Measurements from ENCODE around the gene KDM4C. TPM values are rescaled to one million over a fixed set of nuclear protein-coding genes. Genes with fewer than 3 reads are reported as not detected.
A peak's percentile ranks its signal among the peaks of the same experiment; 100 is the strongest.
"Not testable (repeated sequence)": the region's sequence is repeated elsewhere in the genome, so short reads cannot be mapped to it uniquely, and the experiment has no call there.

KDM4C gene
- total RNA-seq, 1 donor from 2014 or later = 43.2 TPM

DNA sequence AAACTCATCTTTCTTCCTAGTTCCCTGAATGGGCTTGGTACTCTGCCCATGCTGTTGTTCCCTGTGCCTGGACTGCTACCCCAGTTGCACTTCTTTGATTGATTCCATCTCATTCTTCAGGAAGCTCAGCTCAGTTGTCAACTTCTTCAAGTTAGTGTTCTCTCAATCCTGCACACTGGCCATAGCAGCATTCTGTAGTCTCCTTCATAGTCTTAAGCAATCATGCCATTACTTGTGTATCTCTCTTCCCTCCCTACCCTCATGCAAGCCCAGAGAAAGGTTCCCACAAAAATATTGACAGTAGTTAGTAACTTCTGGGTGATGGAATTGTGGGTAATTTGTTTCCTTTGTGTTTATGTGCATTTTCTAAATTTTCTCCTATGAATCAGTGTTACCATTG is 5.5 kb downstream of the KDM4C start:
- FAIRE-seq = no peak
- DNase-seq (ENCODE audit: low spot score in 2 of 2) = no peak

- FAIRE-seq = no peak
Observed at GRCh38 chr9:6764011-6764410, 6.2 kb downstream of the KDM4C start.

DNA sequence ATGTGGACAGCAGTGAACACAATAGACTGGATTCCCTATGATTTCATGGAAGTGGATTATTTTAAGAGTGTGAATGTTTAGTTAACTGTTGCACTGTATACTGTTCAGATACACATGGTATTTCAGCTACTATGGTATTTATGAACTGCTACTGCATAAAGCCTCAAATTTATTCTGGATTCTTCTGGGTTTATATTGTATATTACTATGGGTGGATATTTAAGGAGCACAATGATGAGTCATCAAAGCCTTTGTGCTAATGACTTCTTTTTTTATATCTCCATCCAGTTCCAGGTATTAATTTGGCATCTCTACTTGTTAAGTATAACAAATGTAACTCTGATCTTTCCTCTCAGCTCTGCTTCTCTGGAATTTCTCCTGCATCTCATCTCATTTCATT is 6.8 kb downstream of the KDM4C start:
- FAIRE-seq = no peak
- DNase-seq (ENCODE audit: low spot score in 2 of 2) = no peak

More at GRCh38 chr9:6764011-6764410, 6.2 kb downstream of the KDM4C start:
- no peak for DNase-seq (ENCODE audit: low spot score in 2 of 2)

GRCh38 chr9:6764950-6765349 is 7.2 kb downstream of the KDM4C start:
- no peak for FAIRE-seq
- no peak for DNase-seq (ENCODE audit: low spot score in 2 of 2)

DNA sequence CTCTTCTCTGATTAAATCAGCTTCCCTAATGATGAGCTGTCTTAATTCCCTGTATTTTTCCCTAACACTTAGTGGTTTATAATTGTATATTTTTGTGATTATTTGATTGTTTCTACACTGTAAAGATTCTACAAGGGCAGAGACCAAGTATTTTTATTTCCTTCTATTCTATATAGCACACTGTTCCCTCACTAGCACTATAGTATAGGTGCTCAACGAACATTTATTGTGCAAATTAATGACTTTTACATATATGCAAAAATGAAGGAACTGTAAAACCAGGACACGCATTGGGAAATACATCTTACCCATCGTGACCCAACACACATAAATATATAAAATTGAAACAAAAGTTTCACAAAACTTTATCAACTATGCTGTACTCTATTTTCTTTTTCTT is 7.6 kb downstream of the KDM4C start:
- FAIRE-seq (no peak), DNase-seq (ENCODE audit: low spot score in 2 of 2) (no peak)

- no peak for FAIRE-seq
- no peak for DNase-seq (ENCODE audit: low spot score in 2 of 2)
Observed at GRCh38 chr9:6766606-6767005, 8.8 kb downstream of the KDM4C start.

- FAIRE-seq; DNase-seq (ENCODE audit: low spot score in 2 of 2): not testable (repeated sequence)
Observed at GRCh38 chr9:6768587-6768986, 10.8 kb downstream of the KDM4C start.

DNA sequence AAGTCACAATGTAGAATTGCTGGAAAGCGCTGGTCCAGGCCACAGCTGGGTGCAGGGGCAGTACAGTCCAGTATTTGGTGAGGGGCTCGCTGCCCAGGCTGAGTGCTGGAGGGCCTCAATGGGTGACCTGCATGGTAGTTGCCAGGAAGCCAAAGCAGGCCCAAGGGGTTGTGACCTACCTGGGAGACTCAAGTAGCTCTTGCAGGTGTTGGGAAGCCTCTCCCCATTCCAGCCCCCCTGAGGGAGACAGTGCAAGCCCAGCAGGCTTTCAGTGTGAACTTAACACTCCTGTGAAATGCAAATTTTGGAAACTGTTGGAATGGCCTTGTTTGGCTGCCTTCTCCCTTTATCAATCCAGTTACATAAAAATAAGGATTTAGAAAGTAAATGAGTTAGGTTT is 13.9 kb downstream of the KDM4C start:
- DNase-seq (ENCODE audit: low spot score in 2 of 2) (no peak), FAIRE-seq (no peak)

- DNase-seq (ENCODE audit: low spot score in 2 of 2) = no peak
- FAIRE-seq = no peak
Observed at GRCh38 chr9:6777213-6777902, 19.6 kb downstream of the KDM4C start.

DNA sequence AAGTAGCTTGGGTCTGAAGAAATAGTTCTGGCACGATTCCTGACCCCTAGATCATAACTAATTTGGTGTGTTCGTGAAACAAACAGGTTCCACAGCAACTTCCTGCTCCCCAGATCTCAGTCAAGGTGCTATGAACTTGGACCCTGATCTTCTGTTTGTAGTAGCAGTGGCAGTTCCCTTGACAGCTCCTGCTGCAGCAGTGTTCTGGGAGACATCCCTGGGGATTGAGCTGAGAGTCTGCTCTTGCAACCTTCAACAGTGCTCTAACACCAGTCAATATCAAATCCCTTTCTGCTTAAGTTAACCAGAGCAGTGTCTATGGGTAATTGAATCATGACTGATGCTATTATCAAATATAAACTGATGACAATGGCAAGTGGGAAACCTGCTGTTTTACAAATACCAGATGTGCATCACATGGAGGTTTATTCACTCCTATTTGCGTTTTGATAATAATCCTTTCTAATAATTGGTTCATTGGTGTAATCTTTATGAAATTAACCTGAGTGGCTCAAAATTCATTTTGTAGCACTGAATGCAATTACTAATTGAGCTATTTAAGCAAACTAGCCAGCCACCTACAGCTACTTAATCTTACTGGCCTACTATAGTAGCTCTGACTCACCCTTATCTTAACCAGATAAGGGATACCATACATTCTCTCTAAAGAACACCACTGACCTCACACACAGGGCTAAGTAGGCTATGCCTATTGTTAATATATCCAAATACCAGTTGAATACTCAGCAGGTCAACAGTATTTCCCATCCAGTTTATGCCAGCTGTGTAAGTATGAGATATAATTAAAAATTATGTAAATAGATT is 21.9 kb downstream of the KDM4C start:
- FAIRE-seq (no peak), DNase-seq (ENCODE audit: low spot score in 2 of 2) (no peak)

DNA sequence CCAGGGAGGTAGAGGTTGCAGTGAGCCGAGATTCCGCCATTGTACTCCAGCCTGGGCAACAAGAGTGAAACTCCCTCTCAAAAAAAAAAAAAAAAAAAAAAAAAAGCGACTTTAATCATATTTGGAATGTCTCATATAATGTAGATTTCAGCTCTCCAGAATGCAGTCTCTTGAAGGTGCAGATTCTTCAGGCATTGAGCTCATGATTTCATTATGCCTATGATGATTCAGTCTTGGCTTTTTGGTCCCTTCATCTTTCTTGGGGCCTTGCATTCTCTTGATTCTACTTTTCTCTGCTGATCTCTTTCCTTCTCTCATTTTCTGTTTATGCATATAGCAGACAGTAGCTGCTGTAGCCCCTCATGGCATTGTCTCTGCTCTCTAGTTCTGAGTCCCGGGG is 22.9 kb downstream of the KDM4C start:
- FAIRE-seq = no peak
- no peak for DNase-seq (ENCODE audit: low spot score in 2 of 2)

- DNase-seq (ENCODE audit: low spot score in 2 of 2) (no peak), FAIRE-seq (peak; percentile 82)
Observed at GRCh38 chr9:6781476-6781875, 23.7 kb downstream of the KDM4C start.

GRCh38 chr9:6782345-6782744 is 24.6 kb downstream of the KDM4C start:
- FAIRE-seq = no peak
- no peak for DNase-seq (ENCODE audit: low spot score in 2 of 2)

GRCh38 chr9:6782981-6783380 is 25.2 kb downstream of the KDM4C start:
- FAIRE-seq = no peak
- DNase-seq (ENCODE audit: low spot score in 2 of 2) = no peak

DNA sequence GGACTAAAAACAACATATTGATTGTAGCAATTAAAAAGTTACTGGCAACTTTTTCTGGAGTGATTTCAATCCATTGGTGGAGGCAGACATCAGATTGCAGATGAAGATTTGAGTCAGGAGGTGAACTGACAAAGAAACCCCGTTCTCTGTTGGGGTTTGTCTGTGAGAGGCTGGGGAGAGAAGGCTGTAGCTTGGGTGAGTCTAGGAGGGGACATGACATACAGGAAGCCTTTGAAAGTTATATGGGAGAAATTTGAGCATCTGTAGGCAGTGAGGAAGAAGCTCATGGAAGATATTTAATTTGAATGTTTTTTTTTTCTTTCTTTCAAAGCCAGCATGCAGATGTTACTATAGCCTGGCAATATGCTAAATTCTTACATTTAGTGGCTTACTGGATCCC is 26.0 kb downstream of the KDM4C start:
- FAIRE-seq = no peak
- DNase-seq (ENCODE audit: low spot score in 2 of 2) = no peak

DNA sequence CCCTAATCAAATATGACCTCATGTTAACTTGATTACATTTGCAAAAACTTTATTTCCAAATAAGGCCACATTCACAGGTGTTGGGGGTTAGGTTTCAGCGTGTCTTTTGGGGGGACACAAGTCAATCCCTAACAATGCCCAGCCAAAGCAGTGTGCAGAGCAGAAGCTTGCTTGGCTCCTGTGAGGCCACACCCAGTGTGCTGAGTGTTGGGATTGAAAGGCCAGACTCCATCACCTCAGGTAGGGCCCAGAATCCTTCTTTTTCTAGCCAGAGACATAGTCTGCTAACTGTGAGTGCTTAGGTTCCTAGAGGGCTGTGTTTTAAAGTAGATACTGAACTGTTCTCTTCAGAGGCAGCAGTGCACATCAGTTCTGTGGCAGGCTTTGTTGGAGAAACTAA is 27.9 kb downstream of the KDM4C start:
- no peak for FAIRE-seq
- DNase-seq (ENCODE audit: low spot score in 2 of 2) = no peak

- no peak for DNase-seq (ENCODE audit: low spot score in 2 of 2)
- no peak for FAIRE-seq
Observed at GRCh38 chr9:6787793-6788161, 30.0 kb downstream of the KDM4C start.

DNA sequence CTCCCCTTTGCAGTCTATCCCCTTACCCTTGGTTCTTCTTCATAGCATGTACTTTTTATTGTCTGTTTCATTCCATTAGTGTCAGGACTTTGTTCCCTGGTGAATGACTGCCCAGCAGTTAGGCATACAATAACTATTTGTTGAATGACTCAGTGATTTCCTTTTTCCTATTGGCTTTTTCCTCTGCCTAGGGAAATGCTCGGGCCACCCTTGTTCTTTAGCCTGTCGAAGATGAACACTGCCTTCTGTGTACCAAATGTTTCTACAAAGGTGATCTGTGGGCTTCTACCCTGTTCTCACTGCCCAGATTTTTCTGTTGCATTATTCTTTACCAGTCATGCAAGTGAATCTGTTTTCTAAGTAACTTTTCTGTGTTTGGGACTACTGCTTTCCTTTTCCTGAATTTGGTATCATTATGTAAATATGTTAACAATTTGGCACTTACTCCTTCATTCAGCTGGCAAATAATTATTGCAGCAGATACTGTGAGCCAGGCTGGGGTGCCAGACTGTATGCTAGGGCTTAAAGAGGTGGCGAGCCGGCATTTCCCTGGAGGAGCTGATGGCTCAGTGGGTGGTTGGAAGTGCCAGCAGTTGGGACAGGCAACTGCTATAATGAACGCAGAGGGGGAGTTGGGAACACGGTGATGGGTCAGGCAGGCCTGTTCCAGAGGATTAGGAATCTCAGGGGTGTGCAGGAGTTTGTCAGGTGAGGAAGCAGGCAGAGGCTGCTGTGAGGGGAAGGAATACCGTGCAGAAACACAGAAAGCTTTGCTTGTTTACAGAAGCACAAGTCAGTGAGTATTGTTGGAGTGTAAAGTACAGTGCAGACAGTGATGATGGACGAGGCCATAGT is 30.6 kb downstream of the KDM4C start:
- peak in 1 of 2 donors; percentile 39 for DNase-seq (ENCODE audit: low spot score in 2 of 2)
- FAIRE-seq = no peak

GRCh38 chr9:6789017-6789338 is 31.2 kb downstream of the KDM4C start:
- DNase-seq (ENCODE audit: low spot score in 2 of 2); FAIRE-seq: not testable (repeated sequence)

- DNase-seq (ENCODE audit: low spot score in 2 of 2) = no peak
- FAIRE-seq = no peak
Observed at GRCh38 chr9:6790866-6791265, 33.1 kb downstream of the KDM4C start.

DNA sequence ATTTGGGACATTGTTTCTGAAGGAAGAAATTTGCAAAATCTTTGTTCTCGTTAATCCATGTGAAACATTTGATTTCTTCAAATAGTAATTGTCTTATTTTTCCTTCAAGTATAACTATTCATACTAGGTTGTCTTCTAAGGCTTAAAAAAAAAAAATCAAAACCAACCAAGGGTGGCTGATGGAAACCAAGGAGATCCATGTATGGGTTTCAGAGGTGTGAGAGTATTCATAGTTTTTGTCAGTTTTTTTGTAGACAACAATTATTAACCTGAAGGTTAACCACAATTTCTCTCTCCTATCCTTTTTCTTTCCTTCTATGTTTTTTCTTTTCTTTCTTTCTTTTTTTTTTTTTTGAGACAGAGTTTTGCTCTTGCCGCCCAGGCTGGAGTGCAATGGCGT is 35.4 kb downstream of the KDM4C start:
- DNase-seq (ENCODE audit: low spot score in 2 of 2) (no peak), FAIRE-seq (no peak)
